ENCODE results near the gene OTOP2. TPM values are rescaled to one million over a fixed set of nuclear protein-coding genes. Genes with fewer than 3 reads are reported as not detected.
A peak's percentile ranks its signal among the peaks of the same experiment; 100 is the strongest.

The OTOP2 gene
- total and polyA plus RNA-seq, 2 of the 8 experiments (the other 6 are each of a cell fraction or from before 2014, with no cell fraction given): 0.23 TPM; not detected in 1

GRCh38 chr17:74961657-74962350 is 37.7 kb downstream of the OTOP2 start:
- Histone ChIP-seq H3K9ac (replicated peaks in 1 of 4; ENCODE audit: extremely low read depth in 1 of 4, low read depth in 3 of 4, low read length in 3 of 4) (no peak overlapping the region), H2BK5ac (ENCODE audit: low read depth, low read length) (no peak overlapping the region), H3K9me3 (ENCODE audit: insufficient read depth in 2 of 2, low read depth in 1 of 2, low read length in 1 of 2) (no peaks in the 10 kb centered on the region), H3K4me3 (ENCODE audit: extremely low read depth in 1 of 4, insufficient read depth in 2 of 4, low read depth in 3 of 4, low read length in 4 of 4) (no peak overlapping the region), H2BK15ac (ENCODE audit: low read length) (0 out of 2 replicates have a peak overlapping the region, but pooled peaks have one; percentile 29), H3K4ac (replicated peaks; ENCODE audit: insufficient read length, low read depth, low read length) (no peak overlapping the region), H2BK12ac (ENCODE audit: low read depth, low read length) (0 out of 2 replicates have a peak overlapping the region, but pooled peaks have one; percentile 87), H4K91ac (replicated peaks; ENCODE audit: insufficient read length, low read length) (peak overlapping the region; percentile 84), H4K5ac (ENCODE audit: insufficient read length, low read depth, low read length) (no peak overlapping the region), H3K14ac (ENCODE audit: insufficient read length) (no peak overlapping the region), H2AK5ac (ENCODE audit: low read depth, low read length) (no peak overlapping the region), H3K79me1 (ENCODE audit: low read depth, low read length) (no peaks in the 10 kb centered on the region), H2BK20ac (ENCODE audit: low read length) (no peak overlapping the region), H4K20me1 (replicated peaks in 1 of 2; ENCODE audit: control insufficient read depth in 1 of 2, insufficient read depth in 2 of 2, low read length in 2 of 2) (peaks cover 0 to 1% of the 10 kb centered on the region in 2 experiments), H3K79me2 (ENCODE audit: control insufficient read depth in 1 of 2, insufficient read depth in 2 of 2, low read length in 2 of 2) (no peaks in the 10 kb centered on the region), H3K27me3 (replicated peaks in 1 of 4; ENCODE audit: control insufficient read depth in 3 of 4, extremely low read depth in 1 of 4, insufficient read depth in 3 of 4, low read length in 3 of 4) (peaks cover 0 to 5% (median 2%) of the 10 kb centered on the region in 4 experiments; a peak in 3 of 7 replicates), H3K23me2 (ENCODE audit: low read depth, low read length) (0 out of 2 replicates have a peak, but pooled peaks cover 3% of the 10 kb centered on the region), H4K8ac (ENCODE audit: extremely low read depth, insufficient read depth, low read length) (peak overlapping the region; percentile 63; the same call in 1 of the 2 replicates), H3K18ac (ENCODE audit: extremely low read depth, low read length) (no peak overlapping the region), H2BK120ac (replicated peaks; ENCODE audit: low read depth, low read length) (no peak overlapping the region), H3K23ac (ENCODE audit: insufficient read length) (no peak overlapping the region), H3K27ac (ENCODE audit: low read depth, low read length) (no peak overlapping the region), H3K56ac (replicated peaks; ENCODE audit: insufficient read length, low read depth, low read length) (no peak overlapping the region), H3K36me3 (ENCODE audit: control insufficient read depth in 2 of 4, insufficient read depth in 4 of 4, low read length in 3 of 4) (no peaks in the 10 kb centered on the region), H3K4me2 (ENCODE audit: insufficient read depth in 1 of 2, low read depth in 2 of 2, low read length in 2 of 2) (no peak overlapping the region), H3K4me1 (replicated peaks in 1 of 4; ENCODE audit: control insufficient read depth in 3 of 4, insufficient read depth in 4 of 4, low read length in 3 of 4) (peaks cover 0 to 7% (median 1%) of the 10 kb centered on the region in 4 experiments; a peak in 4 of 7 replicates), H2AFZ (ENCODE audit: low read length) (no peak overlapping the region)
- peak; percentile 70 to 97 for DNase-seq (ENCODE audit: low read depth in 1 of 2, low spot score in 2 of 2)
- ChIA-PET POLR2A (ENCODE audit: partially characterized antibody) (interaction anchor here (0.6 to 2.5 kb wide), 7 partner anchors 10 to 73 kb away, joined by 3 to 37 read pairs (median 4); partner anchors contain the start of genes CDR2L, HID1 and MRPL58), CTCF (ENCODE audit: partially characterized antibody) (interaction anchor here (0.6 to 27.2 kb wide), 49 partner anchors 10 to 541 kb away, joined by 3 to 1072 read pairs (median 6); partner anchors contain the start of genes CDR2L, FADS6, HID1 and MRPL58)
- 63% methylated on average over 23 of the region's 23 CpGs; no CpG with 5 or more reads in 1 of the 2 experiments for WGBS, 2 experiments (ENCODE audit: extremely low coverage in 1 of 2, insufficient coverage in 1 of 2, insufficient read length in 1 of 2, insufficient replicate concordance in 2 of 2, low coverage in 1 of 2, low lambda C conversion rate in 2 of 2, missing lambda C conversion rate in 1 of 2)
- peak; percentile 76 for FAIRE-seq
